ENCODE data around the gene CEP112. TPM values are rescaled to one million over a fixed set of nuclear protein-coding genes. Genes with fewer than 3 reads are reported as not detected.

The CEP112 gene
- total and polyA plus RNA-seq, 2 of the 13 experiments (the other 11 are each of a cell fraction or from before 2014, with no cell fraction given): 1.2 to 3.4 TPM

DNA sequence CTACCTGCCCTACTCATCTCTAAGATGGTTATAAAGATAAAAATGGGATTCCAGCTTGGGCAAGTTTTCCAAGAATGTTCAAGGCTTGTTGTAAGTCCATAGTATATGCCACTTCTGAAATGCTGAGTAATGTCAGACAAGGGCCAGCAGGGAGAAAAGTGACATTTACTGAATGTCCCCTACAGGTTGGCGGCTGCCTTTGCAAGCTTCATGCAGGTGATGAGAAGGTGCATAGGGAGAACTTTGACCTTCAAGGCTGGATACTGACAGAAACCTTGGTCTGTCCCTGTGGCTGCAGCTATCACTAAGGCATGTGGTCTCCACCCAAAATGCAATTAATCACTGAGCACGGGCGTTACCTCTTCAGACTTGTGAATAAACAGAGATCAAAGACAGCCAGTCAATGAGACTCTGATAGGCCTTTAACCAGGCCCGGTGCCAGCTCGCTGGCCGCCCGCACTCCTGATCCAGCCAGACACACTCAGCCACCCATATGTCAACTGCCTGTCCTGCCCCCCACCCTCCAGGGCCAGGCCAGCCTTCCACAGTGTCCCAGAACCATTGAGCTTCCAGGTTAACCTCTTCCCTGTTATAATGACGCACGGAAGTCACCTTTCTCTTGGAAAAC lies 603.6 kb downstream of the CEP112 start (continued):
- TF ChIP-seq, protein P1, sequence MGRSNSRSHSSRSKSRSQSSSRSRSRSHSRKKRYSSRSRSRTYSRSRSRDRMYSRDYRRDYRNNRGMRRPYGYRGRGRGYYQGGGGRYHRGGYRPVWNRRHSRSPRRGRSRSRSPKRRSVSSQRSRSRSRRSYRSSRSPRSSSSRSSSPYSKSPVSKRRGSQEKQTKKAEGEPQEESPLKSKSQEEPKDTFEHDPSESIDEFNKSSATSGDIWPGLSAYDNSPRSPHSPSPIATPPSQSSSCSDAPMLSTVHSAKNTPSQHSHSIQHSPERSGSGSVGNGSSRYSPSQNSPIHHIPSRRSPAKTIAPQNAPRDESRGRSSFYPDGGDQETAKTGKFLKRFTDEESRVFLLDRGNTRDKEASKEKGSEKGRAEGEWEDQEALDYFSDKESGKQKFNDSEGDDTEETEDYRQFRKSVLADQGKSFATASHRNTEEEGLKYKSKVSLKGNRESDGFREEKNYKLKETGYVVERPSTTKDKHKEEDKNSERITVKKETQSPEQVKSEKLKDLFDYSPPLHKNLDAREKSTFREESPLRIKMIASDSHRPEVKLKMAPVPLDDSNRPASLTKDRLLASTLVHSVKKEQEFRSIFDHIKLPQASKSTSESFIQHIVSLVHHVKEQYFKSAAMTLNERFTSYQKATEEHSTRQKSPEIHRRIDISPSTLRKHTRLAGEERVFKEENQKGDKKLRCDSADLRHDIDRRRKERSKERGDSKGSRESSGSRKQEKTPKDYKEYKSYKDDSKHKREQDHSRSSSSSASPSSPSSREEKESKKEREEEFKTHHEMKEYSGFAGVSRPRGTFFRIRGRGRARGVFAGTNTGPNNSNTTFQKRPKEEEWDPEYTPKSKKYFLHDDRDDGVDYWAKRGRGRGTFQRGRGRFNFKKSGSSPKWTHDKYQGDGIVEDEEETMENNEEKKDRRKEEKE (IDR thresholded peaks at IDR 0.05): no peak
- TF ChIP-seq ZBTB3 (CRISPR knock-in tag; IDR thresholded peaks at IDR 0.05; ENCODE audit: borderline replicate concordance, low read depth) (no peak), PTBP1 (IDR thresholded peaks at IDR 0.05; ENCODE audit: low read depth, low read length, poor library complexity, severe bottlenecking) (no peak), ZSCAN30 (CRISPR knock-in tag; IDR thresholded peaks at IDR 0.05) (no peak), RXRB (CRISPR knock-in tag; IDR thresholded peaks at IDR 0.05; ENCODE audit: borderline replicate concordance) (peak; percentile 60; the same call in 1 of the 2 replicates), MAF1 (CRISPR knock-in tag; IDR thresholded peaks at IDR 0.05; ENCODE audit: borderline replicate concordance) (no peak), HOMEZ (CRISPR knock-in tag; IDR thresholded peaks at IDR 0.05; ENCODE audit: low read depth) (0 out of 2 replicates have a peak, but pooled peaks have one; percentile 14), TARDBP (CRISPR knock-in tag; IDR thresholded peaks at IDR 0.05) (no peak), SMC3 (IDR thresholded peaks at IDR 0.05; ENCODE audit: low read length) (peak; percentile 66), CEBPG (CRISPR knock-in tag; IDR thresholded peaks at IDR 0.05) (peak; percentile 21; the same call in 1 of the 2 replicates), ZNF256 (CRISPR knock-in tag; conservative IDR thresholded peaks at IDR 0.05) (no peak), ZNF136 (CRISPR knock-in tag; IDR thresholded peaks at IDR 0.05; ENCODE audit: low read depth) (no peak), ZNF589 (CRISPR knock-in tag; conservative IDR thresholded peaks at IDR 0.05) (no peak), SNAI1 (CRISPR knock-in tag; IDR thresholded peaks at IDR 0.05; ENCODE audit: borderline replicate concordance) (no peak), HES4 (CRISPR knock-in tag; IDR thresholded peaks at IDR 0.05; ENCODE audit: borderline replicate concordance) (no peak), RCOR2 (CRISPR knock-in tag; IDR thresholded peaks at IDR 0.05) (peak; percentile 19; the same call in 1 of the 2 replicates), SRF (IDR thresholded peaks at IDR 0.05; ENCODE audit: low read depth, low read length) (no peak), MXD3 (CRISPR knock-in tag; IDR thresholded peaks at IDR 0.05) (no peak), SP5 (CRISPR knock-in tag; IDR thresholded peaks at IDR 0.05; ENCODE audit: borderline replicate concordance, low read depth) (peak; percentile 84), SOX13 (IDR thresholded peaks at IDR 0.05) (0 out of 2 replicates have a peak, but pooled peaks have one; percentile 40), SOX13 (CRISPR knock-in tag; conservative IDR thresholded peaks at IDR 0.05 in 1 of 2, IDR thresholded peaks at IDR 0.05 in 1 of 2) (peak in 1 of 2 experiments; percentile 74; a peak in 2 of 4 replicates), SMAD9 (CRISPR knock-in tag; IDR thresholded peaks at IDR 0.05) (no peak)
- TF ChIP-seq, protein P2, sequence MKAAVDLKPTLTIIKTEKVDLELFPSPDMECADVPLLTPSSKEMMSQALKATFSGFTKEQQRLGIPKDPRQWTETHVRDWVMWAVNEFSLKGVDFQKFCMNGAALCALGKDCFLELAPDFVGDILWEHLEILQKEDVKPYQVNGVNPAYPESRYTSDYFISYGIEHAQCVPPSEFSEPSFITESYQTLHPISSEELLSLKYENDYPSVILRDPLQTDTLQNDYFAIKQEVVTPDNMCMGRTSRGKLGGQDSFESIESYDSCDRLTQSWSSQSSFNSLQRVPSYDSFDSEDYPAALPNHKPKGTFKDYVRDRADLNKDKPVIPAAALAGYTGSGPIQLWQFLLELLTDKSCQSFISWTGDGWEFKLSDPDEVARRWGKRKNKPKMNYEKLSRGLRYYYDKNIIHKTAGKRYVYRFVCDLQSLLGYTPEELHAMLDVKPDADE (CRISPR knock-in tag; IDR thresholded peaks at IDR 0.05): no peak
- TF ChIP-seq, protein P3, sequence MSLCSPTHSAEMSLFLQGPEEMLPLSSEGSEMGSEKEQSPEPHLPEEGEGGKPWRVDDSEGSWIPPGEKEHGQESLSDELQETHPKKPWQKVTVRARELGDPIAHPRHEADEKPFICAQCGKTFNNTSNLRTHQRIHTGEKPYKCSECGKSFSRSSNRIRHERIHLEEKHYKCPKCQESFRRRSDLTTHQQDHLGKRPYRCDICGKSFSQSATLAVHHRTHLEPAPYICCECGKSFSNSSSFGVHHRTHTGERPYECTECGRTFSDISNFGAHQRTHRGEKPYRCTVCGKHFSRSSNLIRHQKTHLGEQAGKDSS (CRISPR knock-in tag; IDR thresholded peaks at IDR 0.05; ENCODE audit: borderline replicate concordance, low read depth): 0 out of 2 replicates have a peak, but pooled peaks have one; percentile 28

Data from HepG2 (cell line).